ENCODE measurements around the gene KAT8. TPM values are rescaled to one million over a fixed set of nuclear protein-coding genes. Genes with fewer than 3 reads are reported as not detected.

KAT8 gene
- total and polyA plus RNA-seq, 9 of the 15 experiments (the other 6 are each of a cell fraction or from before 2014, with no cell fraction given): 10.0 to 98.5 (median 76.4) TPM

DNA sequence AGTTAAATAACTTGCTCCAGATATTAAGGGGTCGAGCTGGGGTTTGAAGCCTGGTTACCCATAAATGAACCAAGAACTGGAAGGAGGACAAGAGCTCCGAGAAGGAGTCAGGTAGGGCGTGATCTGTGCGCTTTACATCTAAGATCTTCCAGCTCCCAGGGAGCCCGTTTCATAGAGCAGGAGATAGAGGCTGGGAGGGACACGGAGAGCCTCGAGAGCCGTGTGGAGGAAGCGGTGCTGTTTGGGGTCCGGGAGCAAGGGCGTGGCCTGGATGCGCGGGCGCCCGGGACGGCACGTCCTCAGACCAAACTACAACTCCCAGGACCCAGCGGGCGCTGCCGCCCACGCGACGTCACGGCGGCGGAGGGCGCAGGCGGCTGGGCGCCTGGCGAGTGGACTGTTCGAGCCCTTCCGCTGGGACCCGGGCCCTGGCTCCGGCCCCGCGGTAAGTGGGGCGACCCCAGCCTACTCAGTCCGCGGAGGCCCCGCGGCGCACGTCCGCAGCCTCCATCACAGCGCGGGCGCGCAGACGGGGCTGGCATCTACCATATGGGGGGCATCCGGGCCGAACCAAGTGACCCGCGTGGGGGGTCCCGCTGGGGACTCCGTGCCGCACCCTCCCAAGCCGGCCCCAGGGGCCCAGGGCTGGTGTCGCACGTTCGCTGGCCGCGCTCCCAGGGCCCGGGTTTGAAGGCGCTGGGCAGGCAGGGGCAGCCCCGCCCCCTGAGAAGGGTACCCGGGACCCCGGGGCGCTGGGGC lies 9.2 kb upstream of the KAT8 start, which contains the start of gene BCKDK (continued):
- TF ChIP-seq RBM22 (IDR thresholded peaks at IDR 0.05; ENCODE audit: low read depth, low read length, poor library complexity, severe bottlenecking) (no peak), NRF1 (conservative IDR thresholded peaks at IDR 0.05 in 1 of 2, IDR thresholded peaks at IDR 0.05 in 1 of 2) (peak; percentile 90 to 92), ZNF311 (CRISPR knock-in tag; IDR thresholded peaks at IDR 0.05) (no peak), ZFX (CRISPR knock-in tag; IDR thresholded peaks at IDR 0.05) (peak; percentile 82), CCNT2 (IDR thresholded peaks at IDR 0.05; ENCODE audit: borderline replicate concordance, extremely low read depth, insufficient read length, low read depth, low read length) (peak; percentile 73), FOXJ2 (tag; IDR thresholded peaks at IDR 0.05) (no peak), ZKSCAN8 (CRISPR knock-in tag; IDR thresholded peaks at IDR 0.05) (no peak), PHF8 (IDR thresholded peaks at IDR 0.05; ENCODE audit: borderline replicate concordance, low read length) (peak; percentile 78; the same call in 1 of the 2 replicates), HIVEP1 (CRISPR knock-in tag; IDR thresholded peaks at IDR 0.05) (no peak), GABPB1 (CRISPR knock-in tag; IDR thresholded peaks at IDR 0.05) (peak; percentile 62; the same call in 1 of the 2 replicates), ZFP36 (IDR thresholded peaks at IDR 0.05; ENCODE audit: low read depth, low read length, partially characterized antibody) (peak; percentile 31), MTA3 (IDR thresholded peaks at IDR 0.05; ENCODE audit: borderline replicate concordance) (peak; percentile 85; the same call in 1 of the 2 replicates), SAFB (IDR thresholded peaks at IDR 0.05; ENCODE audit: borderline replicate concordance, low read depth, low read length) (peak; percentile 61; the same call in 1 of the 2 replicates), TBP (optimal IDR thresholded peaks at IDR 0.05; ENCODE audit: low read depth, low read length) (peak; percentile 39)
- TF ChIP-seq, protein P1, sequence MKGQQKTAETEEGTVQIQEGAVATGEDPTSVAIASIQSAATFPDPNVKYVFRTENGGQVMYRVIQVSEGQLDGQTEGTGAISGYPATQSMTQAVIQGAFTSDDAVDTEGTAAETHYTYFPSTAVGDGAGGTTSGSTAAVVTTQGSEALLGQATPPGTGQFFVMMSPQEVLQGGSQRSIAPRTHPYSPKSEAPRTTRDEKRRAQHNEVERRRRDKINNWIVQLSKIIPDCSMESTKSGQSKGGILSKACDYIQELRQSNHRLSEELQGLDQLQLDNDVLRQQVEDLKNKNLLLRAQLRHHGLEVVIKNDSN (CRISPR knock-in tag; IDR thresholded peaks at IDR 0.05): no peak; the same call in 1 of the 2 replicates
